RCC 7860 (cell line): ENCODE results near the gene PCYT1A.
A peak's percentile ranks its signal among the peaks of the same experiment; 100 is the strongest.
"Not testable (repeated sequence)": the region's sequence is repeated elsewhere in the genome, so short reads cannot be mapped to it uniquely, and the experiment has no call there.

Source experiments
- DNase-seq: peaks from one replicate; pipeline ENCODE4 v3.0.0-alpha.2; 2015; ENCODE audit warnings: low spot score
- FAIRE-seq: peaks from 2 replicates; lab custom pipeline; 2012; peaks lifted over from hg19 to GRCh38; lab: Jason Lieb, UNC

The PCYT1A gene

DNA sequence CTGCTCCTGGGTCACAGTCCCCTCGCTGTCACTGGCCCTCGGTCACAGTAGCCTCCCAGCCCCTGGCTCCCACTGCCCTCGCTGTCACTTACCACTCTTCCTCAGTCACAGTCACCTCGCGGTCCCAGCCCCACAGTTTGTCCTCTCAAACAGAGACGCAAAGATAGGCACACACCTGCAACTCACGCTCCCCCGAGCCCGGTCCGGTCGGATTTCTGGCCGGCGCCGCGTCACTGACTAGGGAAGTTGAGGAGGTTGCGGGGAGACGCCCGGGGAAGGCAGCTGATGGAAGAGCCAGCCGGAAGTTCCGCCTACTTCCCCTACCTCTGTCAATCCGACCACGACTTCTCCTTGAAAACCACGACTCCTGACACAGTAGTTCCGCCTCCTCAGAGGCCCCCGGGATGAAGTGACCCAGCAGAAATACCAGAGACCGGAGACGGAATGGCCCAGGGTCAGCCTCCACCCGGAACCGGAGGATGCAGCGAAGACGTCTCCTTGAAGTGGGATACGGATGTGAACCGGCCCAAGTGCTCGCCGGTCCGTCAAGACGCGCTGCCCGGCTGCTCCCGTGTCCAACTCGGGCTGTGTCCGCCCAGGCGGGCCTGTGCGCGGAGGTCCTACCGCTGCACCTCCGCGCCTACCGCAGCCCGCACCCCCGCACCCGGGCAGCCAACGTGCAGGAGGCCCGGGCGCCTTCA, at the start of gene PCYT1A:
Gene PCYT1A (minus strand): TSS at position 287 of the 701 bp plus-strand sequence. CDS start 17,195 bp downstream, outside the sequence.
- FAIRE-seq, result peak; percentile 72
- DNase-seq, result peak; percentile 92

DNA sequence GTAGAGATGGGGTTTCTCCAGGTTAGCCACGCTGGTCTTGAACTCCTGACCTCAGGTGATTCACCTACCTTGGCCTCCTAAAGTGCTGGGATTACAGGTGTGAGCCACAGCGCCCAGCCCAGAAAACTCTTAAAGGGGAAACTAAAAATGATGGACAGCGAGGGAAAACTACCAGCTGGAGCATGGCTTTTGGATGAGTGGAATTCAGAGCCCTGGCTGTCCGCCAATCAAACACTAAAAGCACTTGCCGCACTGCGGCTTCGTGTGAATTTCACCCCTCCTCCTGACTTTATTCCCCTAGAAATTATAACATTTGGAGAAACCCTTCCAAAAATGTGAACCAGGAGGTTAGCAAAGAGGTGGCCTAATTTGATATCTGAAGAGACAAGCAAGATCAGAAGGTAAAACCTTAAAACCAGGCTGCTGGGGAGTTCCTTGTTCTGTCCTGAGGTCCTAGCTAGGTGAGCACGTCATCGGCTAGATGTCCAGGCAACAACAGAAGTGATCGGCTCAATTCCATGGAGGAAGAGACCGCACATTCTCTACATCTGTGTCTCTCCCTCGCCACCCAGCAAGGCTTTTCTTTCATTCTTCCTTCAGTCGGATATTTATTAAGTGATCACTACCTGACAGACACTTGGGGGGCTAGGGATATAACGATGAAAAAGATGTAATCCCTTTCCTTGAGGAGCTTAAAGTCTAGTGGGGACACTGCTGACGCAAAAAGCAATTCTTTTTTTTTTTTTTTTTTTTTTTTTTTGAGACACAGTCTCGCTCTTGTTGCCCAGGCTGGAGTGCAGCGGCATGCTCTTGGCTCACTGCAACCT, 49.0 kb upstream of the PCYT1A start:
- DNase-seq (no peak), FAIRE-seq (no peak)

DNA sequence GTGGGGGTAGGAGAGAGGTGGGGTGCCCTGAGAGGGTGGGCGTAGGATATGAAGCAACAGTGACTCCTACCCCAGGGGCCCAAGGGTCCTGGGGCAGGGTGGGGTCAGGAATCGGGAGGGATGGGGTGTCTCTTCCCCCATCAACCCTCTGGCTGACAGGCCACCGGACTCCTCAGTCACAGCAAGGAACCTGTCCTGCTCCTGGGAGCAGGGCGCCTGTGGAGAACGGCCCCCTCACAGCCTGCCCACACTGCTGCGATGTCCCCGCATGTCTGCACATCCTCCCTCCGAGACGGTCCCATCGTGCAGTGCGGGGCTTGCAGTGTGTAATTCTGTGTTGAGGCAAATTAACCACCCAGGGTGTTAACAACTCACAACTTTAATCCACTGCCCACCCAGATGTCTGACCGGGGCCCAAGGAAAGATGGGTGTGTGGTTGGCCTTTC, 48.0 kb upstream of the PCYT1A start:
- FAIRE-seq, result no peak

DNA sequence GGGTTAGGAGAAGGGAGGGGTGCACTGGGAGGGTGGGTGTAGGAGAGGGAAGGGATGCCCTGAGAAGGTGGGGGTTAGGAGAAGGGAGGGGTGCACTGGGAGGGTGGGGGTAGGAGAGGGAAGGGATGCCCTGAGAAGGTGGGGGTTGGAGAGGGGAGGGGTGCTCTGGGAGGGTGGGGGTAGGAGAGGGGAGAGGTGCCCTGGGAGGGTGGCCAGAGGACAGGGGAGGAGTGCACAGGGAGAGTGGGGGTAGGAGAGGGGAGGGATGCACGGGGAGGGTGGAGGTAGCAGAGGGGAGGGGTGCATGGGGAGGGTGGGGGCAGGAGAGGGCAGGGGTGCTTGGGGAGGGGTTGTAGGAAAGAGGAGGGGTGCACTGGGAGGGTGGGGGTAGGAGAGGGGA, 47.5 kb upstream of the PCYT1A start:
- no peak for DNase-seq
- FAIRE-seq, result no peak

More for the DNA sequence above, 48.0 kb upstream of the PCYT1A start:
- DNase-seq, result no peak

DNA sequence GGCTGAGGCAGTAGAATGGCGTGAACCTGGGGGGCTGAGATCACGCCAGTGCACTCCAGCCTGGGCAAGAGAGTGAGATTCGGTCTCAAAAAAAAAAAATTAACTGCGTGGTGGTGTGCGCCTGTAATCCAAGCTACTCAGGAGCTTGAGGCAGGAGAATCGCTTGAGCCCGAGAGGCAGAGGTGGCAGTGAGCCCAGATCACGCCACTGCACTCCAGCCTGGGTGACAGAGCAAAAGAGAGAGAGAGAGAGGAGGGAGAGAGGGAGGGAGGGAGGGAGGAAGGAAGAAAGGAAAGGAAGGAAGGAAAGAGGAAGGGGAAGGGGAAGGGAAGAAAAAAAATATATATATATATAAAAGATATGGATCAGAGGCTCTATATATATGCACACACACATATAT, 44.6 kb upstream of the PCYT1A start:
- FAIRE-seq, result no peak
- no peak for DNase-seq

DNA sequence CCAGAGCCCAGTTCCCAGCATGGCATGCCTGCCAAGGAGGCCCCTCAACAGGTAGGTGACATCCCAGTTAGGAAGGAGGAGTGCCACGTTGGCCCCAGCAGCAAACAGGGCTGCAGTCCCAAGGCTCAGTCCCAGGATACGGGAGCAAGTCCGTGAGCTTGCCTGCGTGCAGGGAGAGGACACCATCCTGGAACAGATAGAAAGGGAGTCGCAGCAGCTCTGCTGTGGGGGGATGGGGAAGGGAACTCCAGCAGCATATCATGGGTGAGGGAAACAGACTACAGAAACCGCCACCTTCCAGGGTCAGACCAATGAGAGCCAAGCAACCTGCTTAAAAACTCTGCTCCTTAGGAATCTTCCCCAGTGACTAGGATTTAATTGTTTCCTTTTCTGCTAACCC, 39.9 kb upstream of the PCYT1A start:
- DNase-seq, result no peak
- no peak for FAIRE-seq

DNA sequence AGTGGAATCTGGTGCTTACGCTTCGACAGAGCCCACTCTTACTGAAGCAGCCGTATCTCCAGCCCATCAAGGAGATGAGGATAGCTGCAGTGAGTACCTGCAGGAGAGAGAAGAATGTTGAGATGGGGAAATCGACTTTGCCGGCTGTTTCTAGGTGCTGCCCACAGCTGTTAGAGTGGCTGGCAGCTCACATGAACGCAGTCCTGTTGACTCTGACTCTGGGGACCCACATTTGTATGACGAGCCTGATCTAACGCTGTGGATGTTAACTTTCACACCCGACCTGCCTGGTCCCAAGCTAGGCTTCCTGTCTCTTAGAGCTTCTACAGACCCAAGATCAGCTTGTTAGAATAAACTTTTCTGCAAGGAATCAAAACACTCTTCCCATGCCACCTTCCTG, 39.4 kb upstream of the PCYT1A start:
- no peak for FAIRE-seq
- DNase-seq, result no peak

DNA sequence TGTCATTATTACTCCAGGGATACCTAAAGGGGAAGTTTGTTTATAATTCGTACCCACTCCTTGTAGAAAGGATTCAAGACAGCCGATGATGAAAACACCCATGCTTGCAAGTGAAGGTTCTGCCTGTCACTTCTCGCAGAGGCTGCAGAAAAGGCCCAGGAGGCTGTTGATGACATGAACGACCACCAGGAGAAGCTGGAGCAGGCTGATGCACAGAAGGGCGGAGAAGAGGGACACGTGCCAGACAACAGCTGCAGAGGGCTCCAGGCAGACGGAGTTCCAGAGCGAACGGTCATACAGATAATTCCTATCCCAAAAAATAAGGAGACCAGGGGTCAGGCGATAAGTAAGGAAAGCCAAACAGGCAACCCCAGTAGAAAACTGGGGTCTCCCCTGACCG, 36.2 kb upstream of the PCYT1A start:
- DNase-seq (no peak), FAIRE-seq (no peak)

DNA sequence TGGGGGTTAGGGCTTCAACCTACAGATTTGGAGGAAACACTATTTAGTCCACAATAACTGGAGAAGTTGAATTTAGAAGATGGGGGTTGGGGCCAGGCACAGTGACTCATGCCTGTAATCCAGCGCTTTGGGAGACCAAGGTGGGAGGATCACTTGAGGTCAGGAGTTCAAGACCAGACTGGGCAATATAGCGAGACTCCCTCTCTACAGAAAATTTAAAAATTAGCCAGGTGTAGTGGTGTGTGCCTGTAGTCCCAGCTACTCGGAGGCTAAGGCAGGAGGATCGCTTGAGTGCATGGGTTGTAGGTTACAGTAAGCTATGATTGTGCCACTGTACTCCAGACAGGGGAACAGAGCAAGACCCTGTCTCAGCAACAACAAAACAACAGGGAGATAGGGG, 35.5 kb upstream of the PCYT1A start:
- DNase-seq, result no peak
- FAIRE-seq, result no peak

DNA sequence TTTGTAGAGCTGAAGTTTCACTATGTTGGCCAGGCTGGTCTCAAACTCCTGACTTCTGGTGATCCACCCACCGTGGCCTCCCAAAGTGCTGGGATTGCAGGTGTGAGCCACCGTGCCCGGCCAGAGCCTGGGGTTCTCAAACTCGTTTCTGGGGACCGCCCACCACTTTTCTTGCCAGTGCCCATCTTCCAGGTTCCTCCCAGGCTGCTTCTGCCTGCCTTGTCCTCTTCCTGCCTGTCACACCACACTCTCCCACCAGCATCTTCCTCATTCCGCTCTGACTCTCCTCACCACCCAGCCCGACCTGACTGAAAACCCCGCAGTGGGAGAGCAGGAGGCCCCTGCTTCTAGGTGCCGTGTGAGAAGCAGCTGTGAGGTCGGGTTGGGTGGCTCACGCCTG, 33.6 kb upstream of the PCYT1A start:
- FAIRE-seq (no peak), DNase-seq (no peak)

DNA sequence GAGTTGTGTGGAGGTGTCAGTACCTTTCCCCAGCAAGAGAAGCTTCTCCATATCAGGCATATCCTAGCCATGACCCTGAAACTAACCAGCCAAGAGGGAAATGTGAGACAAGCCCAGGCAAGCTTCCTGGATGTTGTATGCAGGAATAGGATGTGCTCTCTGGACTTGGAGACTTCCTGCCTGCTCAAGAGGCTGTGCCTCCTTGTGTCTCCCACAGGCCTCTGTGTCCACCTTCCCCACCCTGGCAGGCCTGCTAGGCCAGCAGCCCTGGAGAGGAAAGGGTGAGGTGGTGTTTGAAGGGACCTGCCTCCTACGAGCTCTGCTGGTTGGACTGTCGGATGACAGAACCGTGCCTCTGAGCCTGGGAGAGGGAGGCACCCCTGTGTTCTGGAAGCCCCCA, 32.6 kb upstream of the PCYT1A start:
- DNase-seq (no peak), FAIRE-seq (no peak)

DNA sequence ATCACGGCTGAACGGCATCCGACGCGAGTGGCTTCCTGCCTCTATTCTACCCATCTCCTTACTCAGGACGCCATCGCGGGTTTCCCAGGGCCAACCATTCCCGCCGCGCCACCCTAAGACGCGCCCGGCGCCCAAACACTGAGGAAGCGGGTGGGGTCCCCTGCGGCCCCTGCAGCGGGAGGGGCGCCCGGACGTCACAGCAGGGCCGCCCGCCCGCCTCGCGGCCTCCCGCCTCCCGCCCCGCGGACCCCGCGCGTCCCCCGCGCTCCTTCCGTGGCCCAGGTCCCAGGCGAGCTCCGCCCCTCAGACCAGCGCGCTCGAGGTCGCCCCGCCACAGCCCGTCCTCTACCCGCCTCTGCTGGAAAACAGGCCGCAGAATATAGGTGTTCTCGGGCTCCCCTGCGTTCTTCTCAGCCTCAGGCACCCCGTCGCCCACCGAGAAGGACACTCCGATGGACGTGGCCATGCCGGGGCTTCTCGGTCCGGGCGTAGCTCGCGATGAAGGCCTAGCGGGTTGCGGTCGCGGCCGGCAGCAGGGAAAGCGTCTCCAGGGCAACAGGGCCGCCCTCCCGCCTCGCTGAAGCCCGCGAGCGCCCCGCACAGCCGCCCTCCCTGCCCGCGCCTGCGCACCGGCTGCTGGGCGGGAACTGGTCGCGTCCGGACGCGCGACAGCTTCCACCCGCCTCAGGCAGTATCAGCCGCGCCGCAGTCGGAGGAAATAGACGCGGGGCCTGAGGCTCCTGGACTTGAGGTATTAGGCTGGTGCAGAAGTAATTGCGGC, 30.4 kb upstream of the PCYT1A start, which contains the start of gene DYNLT2B:
Gene DYNLT2B (minus strand): TSS at position 554 of the 781 bp plus-strand sequence. CDS start 88 bp downstream, at position 466.
- FAIRE-seq, result no peak
- peak; percentile 87 for DNase-seq

DNA sequence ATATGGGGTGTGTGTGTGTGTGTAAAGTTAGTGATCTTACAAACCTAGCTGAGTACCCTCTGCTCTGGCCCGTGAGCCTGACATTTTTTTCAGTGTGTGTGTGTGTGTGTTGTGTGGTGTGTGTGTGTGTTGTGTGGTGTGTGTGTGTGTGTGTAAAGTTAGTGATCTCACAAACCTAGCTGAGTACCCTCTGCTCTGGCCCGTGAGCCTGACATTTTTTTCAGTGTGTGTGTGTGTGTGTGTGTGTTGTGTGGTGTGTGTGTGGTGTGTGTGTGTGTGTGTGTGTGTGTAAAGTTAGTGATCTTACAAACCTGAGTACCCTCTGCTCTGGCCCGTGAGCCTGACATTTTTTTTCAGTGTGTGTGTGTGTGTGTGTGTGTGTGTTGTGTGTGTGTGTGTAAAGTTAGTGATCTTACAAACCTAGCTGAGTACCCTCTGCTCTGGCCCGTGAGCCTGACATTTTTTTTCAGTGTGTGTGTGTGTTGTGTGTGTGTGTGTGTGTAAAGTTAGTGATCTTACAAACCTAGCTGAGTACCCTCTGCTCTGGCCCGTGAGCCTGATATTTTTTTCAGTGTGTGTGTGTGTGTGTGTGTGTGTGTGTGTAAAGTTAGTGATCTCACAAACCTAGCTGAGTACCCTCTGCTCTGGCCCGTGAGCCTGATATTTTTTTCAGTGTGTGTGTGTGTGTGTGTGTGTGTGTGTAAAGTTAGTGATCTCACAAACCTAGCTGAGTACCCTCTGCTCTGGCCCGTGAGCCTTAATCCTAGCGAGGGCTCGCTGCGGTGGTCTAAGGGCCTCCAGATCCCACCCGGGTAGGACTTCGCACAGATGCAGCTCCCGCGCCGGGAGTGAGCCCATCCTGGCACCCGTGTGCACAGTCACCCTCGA, 29.5 kb upstream of the PCYT1A start:
- not testable (repeated sequence) for DNase-seq, FAIRE-seq

DNA sequence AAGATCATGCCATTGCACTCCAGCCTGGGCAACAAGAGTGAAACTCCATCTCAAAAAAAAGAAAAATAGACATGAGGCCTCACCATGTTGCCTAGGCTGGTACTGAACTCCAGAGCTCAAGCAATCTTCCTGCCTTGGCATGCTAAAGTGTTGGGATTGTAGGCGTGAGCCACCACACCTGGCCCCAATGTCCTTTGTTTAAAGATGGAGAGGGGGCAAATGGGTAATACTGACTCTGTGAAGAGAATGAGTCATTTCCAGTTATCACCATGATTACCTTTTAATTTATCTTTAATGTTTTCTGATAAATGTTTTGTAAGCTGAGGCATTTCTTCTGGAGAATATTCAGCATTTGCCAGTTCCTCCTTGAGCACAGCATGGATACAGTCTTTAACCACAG, 28.3 kb upstream of the PCYT1A start:
- no peak for FAIRE-seq
- no peak for DNase-seq

DNA sequence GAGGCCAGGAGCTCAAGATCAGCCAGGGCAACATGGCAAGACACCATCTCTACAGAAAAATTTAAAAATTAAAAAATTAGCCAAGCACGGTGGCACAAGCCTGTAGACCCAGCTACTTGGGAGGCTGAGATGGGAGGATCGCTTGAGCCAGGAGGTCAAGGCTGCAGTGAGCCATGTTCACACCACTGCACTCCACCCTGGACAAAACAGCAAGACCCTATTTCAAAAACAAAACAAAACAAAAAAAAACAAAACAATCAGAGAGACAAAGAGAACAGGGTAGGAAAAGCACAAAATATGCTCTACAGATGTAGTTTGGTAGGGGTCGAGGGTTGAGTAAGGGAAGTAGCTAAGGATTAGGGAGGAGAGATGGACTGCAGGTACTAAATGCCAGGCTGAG, 27.1 kb upstream of the PCYT1A start:
- no peak for FAIRE-seq
- no peak for DNase-seq

DNA sequence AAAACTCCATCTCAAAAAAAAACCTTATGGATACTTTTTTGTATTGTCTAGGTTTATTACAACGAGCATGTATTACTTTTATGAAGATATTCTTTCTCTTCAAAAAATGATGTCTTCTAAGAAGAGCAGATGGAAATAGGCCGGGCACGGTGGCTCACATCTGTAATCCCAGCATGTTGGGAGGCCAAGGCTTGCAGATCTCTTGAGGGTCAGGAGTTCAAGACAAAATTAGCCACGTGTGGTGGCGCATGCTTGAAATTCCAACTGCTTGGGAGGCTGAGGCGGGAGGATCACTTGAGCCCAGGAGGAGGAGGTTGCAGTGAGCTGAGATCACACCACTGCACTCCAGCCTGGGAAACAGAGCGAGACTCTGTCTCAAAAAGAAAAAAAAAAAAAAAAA, 26.6 kb upstream of the PCYT1A start:
- not testable (repeated sequence) for DNase-seq, FAIRE-seq

DNA sequence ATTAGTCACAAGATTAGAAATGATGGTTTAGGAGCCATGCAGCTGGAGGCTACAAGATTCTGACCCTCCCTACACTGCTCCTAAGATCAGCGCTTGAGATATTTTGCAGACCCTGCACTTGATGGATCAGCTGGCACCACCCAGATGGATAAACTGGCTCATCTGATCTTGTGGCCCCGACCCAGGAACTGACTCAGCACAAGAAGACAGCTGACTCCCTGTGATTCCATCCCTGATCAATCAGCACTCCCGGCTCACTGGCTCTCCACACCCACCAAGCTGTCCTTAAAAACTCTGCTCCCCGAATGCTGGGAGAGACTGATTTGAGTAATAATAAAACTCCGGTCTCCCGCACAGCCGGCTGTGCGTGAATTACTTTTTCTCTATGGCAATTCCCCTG, 15.4 kb upstream of the PCYT1A start:
- not testable (repeated sequence) for DNase-seq, FAIRE-seq

DNA sequence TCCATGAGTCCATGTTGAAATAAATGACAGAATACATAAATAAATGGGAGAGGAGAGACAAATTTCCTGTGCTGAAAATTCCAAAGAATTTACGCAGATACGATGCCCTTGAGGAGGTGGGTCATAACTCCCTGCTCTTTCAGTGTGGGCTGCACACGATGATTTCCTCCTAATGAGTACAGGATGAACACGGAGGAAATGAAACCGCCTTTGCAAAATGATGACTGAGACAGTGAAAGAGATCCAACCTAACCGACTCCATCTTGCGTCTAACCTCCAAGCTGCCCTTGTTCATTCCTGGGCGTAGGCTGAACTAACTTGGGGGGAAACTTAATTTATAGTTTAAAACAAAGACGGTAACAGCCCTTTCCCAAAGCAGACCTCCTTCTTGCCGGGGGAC, 15.0 kb upstream of the PCYT1A start:
- FAIRE-seq, result not testable (repeated sequence)

DNA sequence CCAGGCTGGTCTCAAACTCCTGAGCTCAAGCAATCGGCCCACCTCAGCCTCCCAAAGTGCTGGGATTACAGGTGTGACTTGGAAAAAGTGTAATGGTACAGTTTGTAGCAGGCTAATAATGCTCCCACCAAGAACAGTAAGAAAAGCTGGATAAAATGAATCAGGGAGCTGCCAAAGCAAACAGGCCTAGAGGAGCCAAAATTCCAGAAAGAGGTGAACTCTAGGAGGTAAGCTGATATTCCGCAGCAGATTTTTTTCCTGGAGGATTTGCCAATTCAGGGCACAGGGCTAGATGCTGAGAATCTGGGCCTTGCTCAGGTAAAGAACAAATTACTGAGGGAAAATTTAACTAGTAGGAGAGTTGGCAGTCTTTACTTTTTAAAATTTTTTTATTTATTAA, 11.0 kb upstream of the PCYT1A start:
- DNase-seq, result no peak
- FAIRE-seq, result no peak

More for the DNA sequence above, 15.0 kb upstream of the PCYT1A start:
- not testable (repeated sequence) for DNase-seq

DNA sequence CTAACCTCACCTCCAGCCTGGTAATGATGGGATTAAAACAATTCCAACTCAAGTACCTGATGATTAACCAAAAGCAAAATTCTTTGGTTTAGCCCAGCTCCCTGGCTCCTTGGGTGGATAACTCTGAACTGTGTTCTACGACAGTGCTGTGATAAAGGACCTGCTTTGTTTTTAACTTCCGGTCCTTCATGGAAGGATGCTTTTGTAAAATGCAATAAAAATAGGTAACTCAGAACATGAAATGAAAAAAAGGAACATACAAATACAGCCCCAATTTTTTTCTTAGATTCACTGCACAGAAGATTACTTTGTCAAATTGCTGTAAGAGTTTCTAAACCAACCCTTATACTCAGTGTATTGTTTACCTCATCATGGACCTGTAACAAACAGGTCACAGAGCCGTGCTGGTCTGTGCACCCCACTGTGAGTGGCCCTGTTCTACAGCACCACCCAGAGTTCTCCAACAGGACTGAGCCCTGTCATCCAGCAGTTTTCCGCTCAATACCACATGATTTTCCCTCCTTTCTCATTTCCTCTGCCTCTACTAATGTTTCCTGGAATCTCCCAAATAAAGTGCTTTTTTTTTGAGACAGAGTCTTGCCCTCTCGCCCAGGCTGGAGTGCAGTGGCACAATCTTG, 4.9 kb upstream of the PCYT1A start:
- FAIRE-seq (no peak), DNase-seq (no peak)
